ENCODE data around the gene FERD3L.

- TF ChIP-seq POLR2A (IDR thresholded peaks at IDR 0.05) (no peak), CTCF (IDR thresholded peaks at IDR 0.05) (no peak), EP300 (IDR thresholded peaks at IDR 0.05; ENCODE audit: low read depth) (no peak)
Observed at GRCh38 chr7:19133886-19134285, 11.3 kb downstream of the FERD3L start.
